Esophagus squamous epithelium (tissue), 5 donors: Measurements from ENCODE around the gene NFIB. TPM values are rescaled to one million over a fixed set of nuclear protein-coding genes. Genes with fewer than 3 reads are reported as not detected.

Experiments
- DNase-seq: peaks from one replicate; lab custom pipeline; 2025; lab: John Stamatoyannopoulos, UW
- H3K27ac ChIP-seq, 4 donors: fragments of 200-600 bp; sonication (generic); one replicate each; pipeline ENCODE4 v1.5.1; 2016 to 2019; ENCODE audit warnings: mild to moderate bottlenecking in 1 of 4
- H3K27me3 ChIP-seq, 4 donors: fragments of 200-600 bp; sonication (generic); 1 replicate in 3 of 4; 2 replicates in 1 of 4; pipeline versions ENCODE4 v1.5.1 to v1.6.0; 2017 to 2021; ENCODE audit warnings: antibody characterized with exemption in 1 of 4
- H3K36me3 ChIP-seq, 3 donors: fragments of 200-600 bp; sonication (generic); one replicate each; pipeline ENCODE4 v1.5.1; 2016 to 2019
- H3K4me1 ChIP-seq, 3 donors: fragments of 200-600 bp; sonication (generic); one replicate each; pipeline ENCODE4 v1.5.1; 2017 to 2019
- H3K4me3 ChIP-seq, 4 donors: fragments of 200-600 bp; sonication (generic); 1 replicate in 3 of 4; 2 replicates in 1 of 4; pipeline ENCODE4 v1.5.1; 2016 to 2019; ENCODE audit warnings: mild to moderate bottlenecking in 2 of 4, moderate library complexity in 1 of 4
- H3K9me3 ChIP-seq, 3 donors: fragments of 200-600 bp; sonication (generic); one replicate each; pipeline ENCODE4 v1.5.1; 2016 to 2019
- POLR2A ChIP-seq, 4 donors: fragments of 450-650 bp; IDR thresholded peaks; one replicate each; pipeline ENCODE4 v1.6.1; 2017; ENCODE audit warnings: antibody characterized with exemption in 4 of 4, mild to moderate bottlenecking in 4 of 4, moderate library complexity in 3 of 4
- WGBS, 2 donors: methylation state at CpG; one replicate each; pipeline ENCODE4 v1.1.5; 2018; 5-methylcytosine and 5-hydroxymethylcytosine counted together
- intact Hi-C: fragments of 100-400 bp; cut with DNase I; formaldehyde crosslinking; loops from one replicate; pipeline ENCODE4 v1.15.0; 2022
- total RNA-seq, 4 donors: library from RNA; depleted of rRNA; stranded (reverse); fragments of >200 nt; gene quantifications; one replicate each; pipeline ENCODE4 v1.1.0, GENCODE V29; 2016
- TF ChIP-seq, protein P1 (sequence below), 6 experiments: fragments of 450-650 bp in 4 of 6; fragments of 200-600 bp in 2 of 6; sonication (generic) in 2 of 6; IDR thresholded peaks; one replicate each; pipeline ENCODE4 v1.5.1; 2016 to 2019; ENCODE audit warnings: antibody characterized with exemption in 6 of 6, mild to moderate bottlenecking in 4 of 6, moderate library complexity in 4 of 6
- donor health status: DM: yes; HTN: yes; CAD: no.

Gene NFIB
- total RNA-seq, 4 donors from 2014 or later = 16.8 to 38.1 (median 23.0) TPM

DNA sequence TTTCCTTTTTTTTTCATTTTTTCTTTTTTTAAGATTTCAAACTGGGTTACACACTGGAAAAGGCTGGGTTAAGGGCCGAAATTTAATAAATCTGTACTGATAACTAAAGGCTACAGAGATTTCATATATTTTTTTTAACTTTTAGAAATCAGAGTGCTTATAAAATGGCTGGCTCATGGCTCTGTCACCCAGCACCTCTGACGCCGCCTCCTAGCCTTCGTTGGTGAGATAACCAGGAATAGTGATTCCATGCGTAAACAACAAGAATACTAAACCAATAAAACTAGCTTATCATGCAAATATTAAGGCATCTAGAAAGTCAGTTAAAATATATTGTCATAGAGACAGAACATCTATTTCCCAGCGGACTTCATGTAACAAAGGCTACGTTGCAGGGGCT, 226.4 kb downstream of the NFIB start:
- H3K27me3 ChIP-seq = no peaks in the 10 kb centered on the region
- intact Hi-C loops = no loop called here
- H3K4me3 ChIP-seq = no peak overlapping the region
- peaks cover 0 to 13% (median 0%) of the 10 kb centered on the region in 3 donors for H3K36me3 ChIP-seq
- H3K27ac ChIP-seq = no peak overlapping the region
- no peak for DNase-seq
- 88 to 93% methylated on average over 7 of the region's 7 CpGs for WGBS, 2 donors
- TF ChIP-seq, protein P1, sequence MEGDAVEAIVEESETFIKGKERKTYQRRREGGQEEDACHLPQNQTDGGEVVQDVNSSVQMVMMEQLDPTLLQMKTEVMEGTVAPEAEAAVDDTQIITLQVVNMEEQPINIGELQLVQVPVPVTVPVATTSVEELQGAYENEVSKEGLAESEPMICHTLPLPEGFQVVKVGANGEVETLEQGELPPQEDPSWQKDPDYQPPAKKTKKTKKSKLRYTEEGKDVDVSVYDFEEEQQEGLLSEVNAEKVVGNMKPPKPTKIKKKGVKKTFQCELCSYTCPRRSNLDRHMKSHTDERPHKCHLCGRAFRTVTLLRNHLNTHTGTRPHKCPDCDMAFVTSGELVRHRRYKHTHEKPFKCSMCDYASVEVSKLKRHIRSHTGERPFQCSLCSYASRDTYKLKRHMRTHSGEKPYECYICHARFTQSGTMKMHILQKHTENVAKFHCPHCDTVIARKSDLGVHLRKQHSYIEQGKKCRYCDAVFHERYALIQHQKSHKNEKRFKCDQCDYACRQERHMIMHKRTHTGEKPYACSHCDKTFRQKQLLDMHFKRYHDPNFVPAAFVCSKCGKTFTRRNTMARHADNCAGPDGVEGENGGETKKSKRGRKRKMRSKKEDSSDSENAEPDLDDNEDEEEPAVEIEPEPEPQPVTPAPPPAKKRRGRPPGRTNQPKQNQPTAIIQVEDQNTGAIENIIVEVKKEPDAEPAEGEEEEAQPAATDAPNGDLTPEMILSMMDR (IDR thresholded peaks at IDR 0.05) = no peak
- TF ChIP-seq POLR2A (IDR thresholded peaks at IDR 0.05) = no peak
- no peaks in the 10 kb centered on the region for H3K4me1 ChIP-seq
- no peaks in the 10 kb centered on the region for H3K9me3 ChIP-seq

DNA sequence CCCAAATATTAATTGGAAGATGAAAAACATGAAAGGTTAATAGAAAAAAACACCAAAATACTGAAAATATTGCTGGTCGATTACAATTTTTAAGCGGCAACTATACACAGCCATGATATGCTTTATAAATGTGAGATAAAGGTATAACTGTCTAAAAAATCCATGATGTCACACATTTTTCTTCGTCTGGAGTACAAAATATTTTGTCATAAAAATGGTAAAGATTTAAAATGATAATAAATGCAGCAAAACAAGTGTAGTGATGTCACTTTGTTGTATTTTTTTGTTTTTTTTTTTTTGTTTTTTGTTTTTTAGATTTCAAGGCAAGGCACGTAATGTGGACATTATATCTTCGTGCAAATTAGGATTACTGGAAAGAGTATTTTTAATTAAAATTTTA, 227.4 kb downstream of the NFIB start:
- Histone ChIP-seq H3K9me3 (no peaks in the 10 kb centered on the region), H3K36me3 (peaks cover 0 to 13% (median 0%) of the 10 kb centered on the region in 3 donors), H3K4me3 (no peak overlapping the region), H3K27ac (no peak overlapping the region), H3K4me1 (no peaks in the 10 kb centered on the region), H3K27me3 (no peaks in the 10 kb centered on the region)
- no peak for DNase-seq
- TF ChIP-seq POLR2A (IDR thresholded peaks at IDR 0.05) = no peak
- TF ChIP-seq, protein P1 (IDR thresholded peaks at IDR 0.05) = no peak
- intact Hi-C loops = no loop called here
- 93 to 94% methylated on average over 5 of the region's 5 CpGs for WGBS, 2 donors

DNA sequence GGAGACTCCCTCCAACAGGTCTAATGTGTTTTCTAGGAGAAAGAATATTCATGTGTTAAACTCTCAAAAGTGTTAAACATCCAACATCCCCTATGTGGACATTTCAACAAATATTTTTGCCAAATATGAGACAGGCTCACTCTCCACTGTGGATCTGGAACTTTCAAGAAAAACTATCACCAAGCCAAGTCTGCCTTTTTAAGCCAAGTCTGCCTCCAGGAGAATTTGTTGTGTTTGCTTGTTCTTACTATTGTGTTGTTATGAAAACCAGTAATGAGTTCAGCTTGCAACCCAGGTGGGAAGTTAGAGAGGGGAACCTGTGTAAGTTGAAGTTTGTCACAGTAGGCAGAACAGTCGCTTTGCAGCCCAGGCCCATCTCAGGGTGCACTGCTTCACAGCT, 228.1 kb downstream of the NFIB start:
- H3K4me1 ChIP-seq = peaks cover 0 to 5% (median 0%) of the 10 kb centered on the region in 3 donors
- H3K27me3 ChIP-seq = no peaks in the 10 kb centered on the region
- peaks cover 0 to 13% (median 0%) of the 10 kb centered on the region in 3 donors for H3K36me3 ChIP-seq
- DNase-seq = no peak
- H3K4me3 ChIP-seq = no peak overlapping the region
- H3K9me3 ChIP-seq = no peaks in the 10 kb centered on the region
- 91 to 100% methylated on average over 1 of the region's 1 CpG for WGBS, 2 donors
- TF ChIP-seq, protein P1 (IDR thresholded peaks at IDR 0.05) = no peak
- no peak for TF ChIP-seq POLR2A (IDR thresholded peaks at IDR 0.05)
- intact Hi-C loops = no loop called here
- H3K27ac ChIP-seq = no peak overlapping the region

DNA sequence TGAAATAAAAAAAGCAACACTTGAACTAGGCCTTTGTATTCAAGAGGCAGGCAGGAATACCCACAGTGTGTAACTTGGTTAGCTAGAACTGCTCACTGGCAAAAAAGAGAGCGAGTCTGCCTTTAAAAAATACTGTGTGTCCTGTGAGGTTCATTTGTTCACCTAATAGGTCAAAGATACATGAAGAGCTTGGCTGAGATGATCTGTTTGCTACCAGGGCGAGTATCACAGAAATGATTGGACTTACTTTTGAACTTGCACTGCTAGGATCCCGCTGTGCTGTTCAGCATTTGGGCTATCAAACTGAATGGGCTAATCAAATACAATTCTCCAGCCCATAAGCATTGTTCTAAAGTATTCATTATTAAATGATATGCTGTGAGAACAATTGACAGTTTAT, 229.1 kb downstream of the NFIB start:
- no peaks in the 10 kb centered on the region for H3K9me3 ChIP-seq
- peaks cover 0 to 8% (median 0%) of the 10 kb centered on the region in 3 donors for H3K4me1 ChIP-seq
- H3K4me3 ChIP-seq = no peak overlapping the region
- DNase-seq = no peak
- H3K27me3 ChIP-seq = no peaks in the 10 kb centered on the region
- WGBS, 2 donors = 84 to 91% methylated on average over 3 of the region's 3 CpGs
- TF ChIP-seq, protein P1 (IDR thresholded peaks at IDR 0.05) = no peak
- no peak for TF ChIP-seq POLR2A (IDR thresholded peaks at IDR 0.05)
- H3K36me3 ChIP-seq = peaks cover 0 to 13% (median 0%) of the 10 kb centered on the region in 3 donors
- no peak overlapping the region for H3K27ac ChIP-seq
- intact Hi-C loops = no loop called here

DNA sequence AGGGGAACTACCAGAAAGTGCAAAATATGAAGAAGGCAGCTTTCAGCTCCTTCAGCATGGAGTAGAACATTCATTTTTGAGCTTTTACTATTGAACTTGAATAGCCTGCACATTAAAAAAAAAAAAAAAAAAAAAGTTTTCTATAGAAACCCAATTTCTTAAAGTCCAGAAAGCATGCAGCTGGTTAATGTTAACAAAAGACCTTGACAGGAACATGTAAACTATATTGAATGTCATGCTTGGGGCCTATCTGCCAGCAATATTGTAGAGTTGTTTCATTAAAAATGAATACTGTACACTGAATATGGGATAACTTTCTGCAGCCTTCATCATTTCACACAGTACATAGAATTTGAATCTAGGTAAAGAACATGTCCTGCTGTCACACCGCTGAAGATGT, 230.6 kb downstream of the NFIB start:
- no peak for DNase-seq
- Histone ChIP-seq H3K27ac (no peak overlapping the region), H3K27me3 (no peaks in the 10 kb centered on the region), H3K36me3 (peaks cover 0 to 13% (median 0%) of the 10 kb centered on the region in 3 donors), H3K4me3 (no peak overlapping the region), H3K4me1 (peaks cover 0 to 8% (median 0%) of the 10 kb centered on the region in 3 donors), H3K9me3 (no peaks in the 10 kb centered on the region)
- intact Hi-C loops = no loop called here
- no peak for TF ChIP-seq POLR2A (IDR thresholded peaks at IDR 0.05)
- TF ChIP-seq, protein P1 (IDR thresholded peaks at IDR 0.05) = no peak
- 75 to 85% methylated on average over 1 of the region's 1 CpG for WGBS, 2 donors
